SIG-M5 (cell line): ENCODE data around the gene ALG2.

Source experiments
- DNase-seq: peaks from one replicate; lab custom pipeline; 2025; lab: John Stamatoyannopoulos, UW

ALG2 gene

DNA sequence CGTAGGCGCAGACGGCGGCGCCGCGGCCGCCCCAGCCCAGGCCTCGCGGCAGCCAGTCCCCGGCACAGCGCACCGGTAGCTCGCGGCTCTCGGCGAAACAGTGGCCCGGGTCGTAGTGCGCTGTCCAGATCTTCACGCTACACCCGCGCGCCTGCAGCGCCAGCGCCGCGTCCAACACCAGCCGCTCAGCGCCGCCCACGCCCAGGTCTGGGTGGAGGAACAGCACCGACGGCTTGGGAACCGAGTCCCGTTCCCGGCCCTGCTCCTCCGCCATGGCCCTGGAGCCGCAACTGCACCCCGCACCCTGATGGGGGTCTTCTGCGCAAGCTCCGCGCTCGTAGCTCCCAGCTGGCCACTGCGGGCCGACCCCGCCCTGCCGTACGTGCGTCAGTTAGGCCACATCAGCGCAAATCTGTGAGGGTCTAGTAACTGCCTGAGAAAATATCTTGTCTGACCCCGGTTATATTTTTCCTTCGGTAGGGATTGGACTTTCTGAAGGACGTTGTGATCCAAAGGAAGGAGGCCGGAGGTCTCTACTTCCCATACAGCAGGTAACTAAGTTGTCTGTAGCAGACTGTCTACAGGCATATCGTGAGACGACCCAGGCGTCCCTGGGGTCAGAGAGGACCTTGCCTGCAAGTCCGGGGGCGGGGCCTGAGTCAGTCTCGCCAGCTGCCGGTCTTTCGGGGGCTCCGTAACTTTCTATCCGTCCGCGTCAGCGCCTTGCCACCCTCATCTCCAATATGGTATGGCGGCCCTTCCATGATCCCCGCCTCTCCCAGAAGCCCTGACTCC, at the start of gene ALG2, which contains the start of gene SEC61B:
ALG2 (minus strand) TSS at position 322 of the 795 bp plus-strand sequence; CDS start at position 274, 48 bp downstream.
SEC61B (plus strand) TSS at position 662 of the 795 bp plus-strand sequence; CDS start at position 744, 82 bp downstream.
- DNase-seq, result peak; percentile 63

GRCh38 chr9:99270491-99270890, 48.7 kb upstream of the ALG2 start:
- no peak for DNase-seq

DNA sequence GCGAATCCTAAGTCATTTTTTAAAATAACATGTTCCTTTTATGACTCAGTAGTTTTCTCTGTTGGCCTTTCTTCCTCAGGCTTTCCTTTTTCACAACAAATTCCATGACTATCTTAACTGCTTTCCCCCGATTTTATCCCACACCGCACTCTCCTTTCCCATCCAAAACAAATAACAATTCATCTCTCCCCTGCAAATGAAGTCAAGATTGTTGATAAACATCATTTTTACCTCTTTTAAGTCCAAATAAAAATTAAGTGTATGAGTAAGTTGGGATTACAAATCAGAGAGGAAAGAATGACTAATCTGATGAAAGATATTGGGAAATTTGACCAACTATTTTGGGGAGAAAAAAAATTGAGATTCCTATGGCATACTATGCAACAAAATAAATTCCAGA, 47.7 kb upstream of the ALG2 start:
- no peak for DNase-seq

DNA sequence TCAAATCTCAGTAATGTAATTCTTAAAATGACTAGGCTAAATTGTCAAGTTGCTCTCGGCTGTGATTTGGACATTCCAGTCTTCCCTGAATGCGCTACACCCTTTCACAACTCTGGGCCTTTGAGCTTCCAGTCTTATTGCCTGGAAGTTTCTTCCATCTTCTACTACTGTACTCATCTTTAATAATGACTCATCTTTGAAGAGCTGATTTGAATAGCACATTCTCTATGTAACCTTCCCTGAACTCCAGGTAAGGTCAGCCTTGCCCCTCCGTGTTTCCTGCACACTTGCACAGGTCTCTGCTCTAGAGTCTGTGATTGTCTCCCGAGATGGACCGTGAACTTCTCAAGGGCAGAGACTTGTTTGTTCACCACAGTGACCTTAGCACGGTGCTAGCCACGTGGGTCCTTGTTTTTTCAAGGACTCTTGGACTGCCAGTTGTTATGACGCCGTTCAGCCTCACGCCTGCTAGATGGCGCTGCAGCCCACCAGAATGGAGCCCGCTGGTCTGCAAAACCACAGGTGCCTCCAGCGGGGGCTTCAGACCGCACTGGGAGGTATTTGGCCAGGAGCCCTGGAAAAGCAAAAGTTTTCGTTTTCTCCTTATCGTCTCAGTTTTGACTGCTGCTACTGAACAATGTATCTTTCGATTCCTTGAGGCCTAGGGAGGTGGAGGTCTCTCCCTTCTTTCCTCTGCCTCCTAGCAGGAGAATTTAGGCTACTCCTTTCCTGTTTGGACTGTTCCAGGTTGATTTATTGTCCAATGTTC, 44.7 kb upstream of the ALG2 start:
- no peak for DNase-seq

DNA sequence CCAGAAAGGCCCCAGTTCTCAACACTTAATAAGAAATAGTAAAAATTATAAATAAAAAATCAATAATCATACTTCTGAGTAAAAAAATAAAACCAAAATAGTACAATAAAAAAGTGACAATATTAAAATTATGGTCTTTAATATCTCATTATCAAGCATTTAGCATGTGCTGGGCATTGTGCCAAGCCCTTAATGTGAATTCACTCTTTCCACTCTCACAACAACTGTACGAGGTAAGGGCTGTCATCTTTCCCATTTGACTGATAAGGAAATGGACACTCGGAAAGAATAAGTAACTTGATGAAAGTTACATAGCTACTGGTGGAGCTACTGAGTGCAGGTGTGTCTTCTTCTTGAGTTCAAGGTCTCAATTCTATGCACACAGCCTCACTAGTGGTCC, 43.9 kb upstream of the ALG2 start:
- no peak for DNase-seq

DNA sequence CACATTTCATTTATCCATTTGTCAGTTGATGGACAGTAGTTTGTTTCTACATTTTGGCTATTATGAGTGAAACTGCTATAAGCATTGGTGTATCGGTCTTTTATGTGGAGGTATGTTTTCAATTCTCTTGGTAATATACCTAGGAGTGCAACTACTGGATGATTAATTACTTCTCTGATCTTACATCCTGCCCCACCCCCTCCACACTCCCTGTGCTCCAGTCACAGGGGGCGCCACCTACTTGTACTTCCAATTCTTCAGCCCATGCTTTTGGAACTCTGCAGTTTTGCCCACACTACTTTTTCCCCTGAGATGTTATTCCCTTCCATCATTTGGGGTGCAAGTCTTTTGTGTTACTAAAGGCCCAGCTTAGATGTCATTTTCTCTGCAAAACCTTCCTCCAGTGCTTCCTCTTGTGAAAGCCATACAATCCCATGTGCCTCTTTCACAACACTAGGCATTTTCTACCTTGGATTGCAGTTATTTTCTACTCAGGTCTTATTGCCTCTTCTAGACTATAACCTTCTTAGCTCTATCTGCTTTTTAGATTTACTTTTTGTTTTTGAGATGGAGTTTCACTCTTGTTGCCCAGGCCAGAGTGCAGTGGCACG, 42.4 kb upstream of the ALG2 start:
- no peak for DNase-seq

GRCh38 chr9:99262949-99263418, 41.2 kb upstream of the ALG2 start:
- DNase-seq, result no peak

DNA sequence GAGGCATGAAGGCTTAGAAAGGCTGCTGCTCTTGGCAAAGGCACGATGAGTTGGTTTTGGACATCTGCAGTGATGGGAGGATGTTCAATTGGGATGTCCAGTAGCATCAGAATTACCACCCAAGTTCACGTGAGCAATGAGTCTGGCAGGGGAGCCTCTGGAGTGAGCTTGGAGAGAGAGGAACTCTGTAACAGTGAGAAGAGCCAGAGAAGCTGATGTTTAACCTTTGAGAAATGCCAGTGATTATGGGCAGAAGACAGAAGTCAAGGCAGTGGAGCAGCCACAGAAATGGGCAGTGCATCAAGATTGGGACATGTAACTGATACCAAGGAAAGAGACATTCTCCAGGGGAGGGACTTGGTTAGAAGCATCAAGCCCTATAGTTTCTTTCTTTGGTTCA, 40.2 kb upstream of the ALG2 start:
- DNase-seq, result no peak

- no peak for DNase-seq
Measured at GRCh38 chr9:99259231-99259918, 37.6 kb upstream of the ALG2 start.

- DNase-seq, result no peak
Measured at GRCh38 chr9:99257723-99258389, 36.1 kb upstream of the ALG2 start.

- DNase-seq, result no peak
Measured at GRCh38 chr9:99255651-99256050, 33.9 kb upstream of the ALG2 start.

DNA sequence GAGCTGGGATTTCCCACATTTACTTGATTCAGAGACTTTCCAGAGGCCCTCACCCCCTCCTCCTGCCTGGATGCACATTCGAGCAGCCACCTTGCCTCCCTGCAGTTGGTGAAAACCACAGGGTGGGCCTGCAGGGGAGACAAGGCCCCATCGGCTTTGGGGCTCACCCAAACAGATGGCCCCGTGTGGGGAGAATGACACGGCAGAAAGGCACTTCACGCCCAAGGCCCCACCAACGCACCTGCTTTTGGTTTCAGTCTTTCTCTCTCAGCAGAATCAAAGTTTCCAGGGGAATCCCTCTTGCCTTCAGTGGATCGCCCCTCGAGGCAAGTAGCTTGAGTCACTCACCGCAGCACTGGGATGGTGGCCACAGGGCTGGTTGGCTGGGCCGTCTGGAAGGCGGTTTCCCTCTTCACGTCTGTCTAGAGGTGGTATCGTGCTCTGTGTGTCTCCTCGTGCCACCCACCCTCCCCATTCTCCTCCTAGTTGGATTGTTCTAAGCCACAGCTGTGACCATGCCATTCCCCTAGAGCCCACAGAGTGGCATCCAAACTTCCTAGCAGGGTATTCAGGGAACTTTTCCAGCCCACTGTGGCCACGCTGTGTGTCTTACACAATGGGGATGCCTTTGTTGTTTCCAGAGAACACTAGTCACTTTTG, 32.2 kb upstream of the ALG2 start:
- DNase-seq, result no peak

DNA sequence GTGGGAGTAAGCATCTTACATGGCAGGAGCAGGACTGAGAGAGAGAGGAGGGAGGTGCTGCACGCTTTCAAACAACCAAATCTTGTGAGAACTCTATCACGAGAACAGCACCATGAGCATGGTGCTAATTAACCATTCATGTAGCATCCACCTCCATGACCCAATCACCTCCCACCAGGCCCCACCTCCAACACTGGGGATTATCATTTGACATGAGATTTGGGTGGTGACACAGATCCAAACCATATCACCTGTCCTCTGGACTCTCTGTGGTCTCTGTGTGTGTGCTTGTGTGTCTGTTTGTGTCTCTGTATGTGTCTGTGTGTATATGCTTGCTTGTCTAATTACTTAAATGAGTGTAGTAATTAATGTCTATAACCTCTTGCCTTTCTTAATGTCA, 31.4 kb upstream of the ALG2 start:
- no peak for DNase-seq

- DNase-seq, result no peak
Measured at GRCh38 chr9:99251157-99251556, 29.4 kb upstream of the ALG2 start.

DNA sequence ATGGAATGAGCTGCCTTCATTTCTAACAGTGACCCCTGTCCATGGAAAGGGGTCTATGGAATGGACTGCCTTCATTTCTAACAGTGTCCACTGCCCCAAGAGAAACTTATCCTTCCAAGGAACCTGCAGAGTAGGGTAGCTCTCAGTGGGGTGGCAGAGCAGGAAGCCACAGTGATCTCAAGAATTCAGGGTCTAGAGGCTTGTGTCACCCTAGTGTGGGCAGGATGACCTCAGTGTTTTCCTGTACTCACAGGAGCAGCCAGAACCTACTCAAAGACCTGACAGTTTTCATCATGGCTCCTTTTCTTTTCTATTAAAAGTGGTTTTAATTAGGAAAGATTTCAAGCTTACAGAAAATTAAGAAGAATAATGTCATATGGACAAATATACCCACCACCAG, 27.9 kb upstream of the ALG2 start:
- no peak for DNase-seq

DNA sequence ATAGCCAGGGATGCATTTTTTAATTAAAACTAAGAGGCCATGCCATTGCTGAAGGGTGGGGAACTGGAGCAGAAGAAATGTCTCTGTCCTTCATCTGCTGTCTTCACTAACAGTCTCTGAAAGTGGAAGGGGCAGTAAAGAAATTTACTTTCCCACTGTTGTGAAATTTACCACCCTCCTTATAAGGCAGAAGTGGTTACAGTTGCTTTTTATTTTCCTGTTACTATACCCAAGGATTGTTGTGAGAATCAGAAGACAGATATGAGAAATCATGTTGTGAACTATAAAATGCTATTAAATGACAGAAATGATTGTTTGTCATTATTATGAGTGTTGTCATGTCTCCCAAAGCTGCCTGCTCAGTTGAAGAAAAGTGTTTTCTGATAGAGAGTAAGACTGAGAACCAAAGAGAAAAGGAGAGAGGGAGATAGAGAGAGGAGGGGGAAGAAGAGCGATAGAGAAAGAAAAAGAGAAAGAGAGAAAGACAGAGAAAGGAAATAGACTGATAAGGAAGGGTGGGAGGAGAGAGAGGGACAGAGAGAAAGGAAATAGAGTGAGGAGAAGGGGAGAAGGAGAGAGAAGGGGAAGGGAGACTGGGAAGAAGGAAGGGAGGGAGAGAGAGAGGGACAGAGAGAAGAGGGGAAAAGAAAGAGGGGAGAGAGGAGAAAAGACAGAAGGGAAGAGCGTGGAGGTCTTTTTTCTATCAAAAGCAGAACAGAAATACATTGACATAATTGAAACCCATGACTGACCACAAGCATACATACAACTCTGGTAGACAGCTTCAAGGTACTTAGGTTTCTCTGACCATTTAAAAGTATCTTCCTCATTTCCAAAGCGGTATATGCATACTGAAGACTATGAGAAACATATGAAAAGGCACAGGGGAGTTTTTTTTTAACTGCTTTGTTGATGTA, 22.9 kb upstream of the ALG2 start:
- no peak for DNase-seq

DNA sequence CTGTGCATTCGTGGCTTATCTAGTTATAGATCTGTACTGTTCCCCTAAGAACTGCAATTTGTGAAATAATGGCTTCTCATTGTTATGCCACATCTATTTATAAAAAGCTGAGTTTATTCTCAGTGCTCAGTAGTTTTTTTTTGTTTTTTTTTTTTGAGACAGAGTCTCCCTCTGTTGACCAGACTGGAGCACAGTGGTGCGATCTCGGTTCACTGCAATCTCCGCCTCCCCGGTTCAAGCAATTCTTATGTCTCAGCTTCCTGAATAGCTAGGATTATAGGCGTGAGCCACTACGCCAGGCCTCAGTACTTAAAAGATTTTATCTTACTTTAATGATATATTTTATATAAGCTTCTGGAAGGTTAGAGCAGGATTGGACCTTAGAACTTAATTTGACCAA, 19.4 kb upstream of the ALG2 start:
- DNase-seq, result no peak

DNA sequence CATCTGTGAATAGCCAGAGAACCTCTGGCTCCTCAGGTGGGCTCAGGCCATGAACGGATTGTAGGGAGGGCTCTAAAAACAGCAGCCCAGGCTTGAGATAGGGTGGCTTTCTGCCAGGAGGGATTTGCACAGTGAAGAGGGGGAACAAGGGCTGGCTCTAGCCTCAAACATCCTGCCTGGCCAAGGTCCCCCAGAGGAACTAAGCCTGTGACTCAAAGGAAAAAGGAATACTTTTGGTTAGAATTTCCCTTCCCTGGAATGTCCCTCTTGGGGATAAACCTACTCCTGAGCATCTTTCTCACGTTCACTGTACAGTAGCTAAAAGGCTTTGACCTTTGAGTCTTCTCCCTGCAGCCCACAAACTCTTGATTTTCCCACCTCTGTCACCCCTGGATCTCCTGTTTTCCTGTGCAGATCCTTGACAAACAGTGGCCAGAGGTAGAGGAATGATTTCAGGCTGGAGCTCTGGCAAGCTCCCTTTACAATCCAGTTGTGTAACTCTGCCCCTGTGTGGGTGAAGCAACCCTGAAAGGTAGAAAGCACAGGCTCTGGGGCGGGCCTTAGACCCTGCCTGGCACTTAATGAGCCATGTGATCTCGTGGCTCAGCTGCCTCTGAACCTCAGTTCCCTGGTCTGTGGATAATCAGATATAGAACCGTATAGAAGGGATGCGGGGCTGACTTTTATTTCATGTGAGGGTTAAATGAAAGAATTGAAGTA, 17.8 kb upstream of the ALG2 start:
- no peak for DNase-seq

- no peak for DNase-seq
Measured at GRCh38 chr9:99238331-99238730, 16.6 kb upstream of the ALG2 start.
